ENCODE data around the gene PPP1R13B.

PPP1R13B gene

DNA sequence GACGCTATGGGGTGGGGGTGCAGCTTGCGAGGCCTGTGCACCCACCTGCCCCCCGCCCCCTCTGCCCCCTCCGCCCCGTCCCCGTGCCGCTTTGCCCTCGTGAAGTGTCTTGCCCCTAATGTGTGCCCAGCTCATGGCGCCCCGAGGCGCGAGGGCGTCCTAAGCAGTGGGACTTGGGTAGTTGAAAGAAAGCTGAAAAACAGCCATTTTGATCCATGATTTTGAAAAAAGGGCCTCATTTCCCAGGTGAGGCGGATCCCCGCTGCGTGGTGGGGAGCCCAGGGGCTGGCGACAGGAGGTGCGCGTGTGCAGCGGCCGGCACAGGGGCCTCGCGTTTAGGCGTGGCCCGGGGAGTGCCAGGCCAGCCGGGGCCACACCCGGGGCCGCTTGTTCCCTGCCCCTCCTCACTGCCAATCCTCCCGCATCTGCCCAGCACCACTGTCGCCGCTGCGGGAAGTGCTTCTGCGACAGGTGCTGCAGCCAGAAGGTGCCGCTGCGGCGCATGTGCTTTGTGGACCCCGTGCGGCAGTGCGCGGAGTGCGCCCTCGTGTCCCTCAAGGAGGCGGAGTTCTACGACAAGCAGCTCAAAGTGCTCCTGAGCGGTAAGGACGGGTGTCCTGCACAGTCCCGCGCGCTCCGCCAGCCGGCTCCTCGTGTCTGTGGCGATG is 119.9 kb downstream of the PPP1R13B start:
- no peak for FAIRE-seq

DNA sequence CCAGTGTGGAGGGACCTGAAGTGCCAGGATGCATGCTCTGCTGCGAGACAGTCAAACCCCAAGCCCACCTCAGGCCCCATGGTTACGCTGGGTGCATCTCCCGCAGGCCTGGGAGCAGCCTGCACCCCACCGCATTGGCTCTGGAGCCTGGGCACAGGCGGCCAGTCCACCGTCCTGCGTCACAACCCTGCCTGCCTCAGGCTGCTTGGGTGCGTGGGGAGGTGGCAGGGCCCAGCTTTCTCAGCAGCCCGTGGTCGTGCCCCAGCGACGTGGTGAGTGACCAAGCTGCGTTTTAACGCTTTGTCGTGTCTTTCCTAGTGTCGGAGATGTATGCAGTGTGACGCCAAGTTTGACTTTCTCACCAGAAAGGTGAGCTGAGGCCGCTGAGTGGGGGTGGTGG is 120.9 kb downstream of the PPP1R13B start:
- no peak for FAIRE-seq

DNA sequence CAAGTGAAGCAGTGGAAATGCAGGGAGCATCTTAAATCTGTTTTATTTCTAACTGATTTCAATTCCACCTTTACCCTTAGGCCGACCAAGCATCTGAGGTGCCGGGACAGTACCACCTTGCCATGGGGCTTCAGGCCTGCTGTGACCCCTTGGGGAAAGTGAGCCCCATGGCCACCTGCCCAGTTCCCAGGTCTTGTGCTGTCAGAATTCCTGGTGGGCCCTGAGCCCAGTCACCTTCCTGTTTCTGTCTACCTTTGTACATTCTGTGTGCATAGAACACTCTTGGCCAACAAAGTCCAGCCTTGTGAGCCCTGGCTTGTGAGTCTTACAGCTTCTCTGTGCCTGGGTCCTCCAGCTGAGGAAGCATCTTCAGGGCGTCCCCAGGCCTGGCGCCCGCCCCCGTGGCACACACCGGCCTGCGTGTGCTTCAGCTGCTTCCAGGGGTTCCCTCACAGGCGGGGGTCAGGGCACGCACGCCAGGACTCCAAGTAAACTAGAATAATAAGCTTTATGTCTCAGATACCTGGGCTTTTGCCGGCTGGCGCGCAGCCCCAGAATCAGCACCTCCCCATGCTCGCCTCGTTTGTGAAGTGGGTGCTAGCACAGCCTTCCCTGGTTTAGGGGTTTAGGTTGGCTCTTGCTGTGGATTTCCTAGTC is 121.5 kb downstream of the PPP1R13B start:
- FAIRE-seq: no peak

- FAIRE-seq: no peak
Observed at GRCh38 chr14:103725001-103725682, 122.2 kb downstream of the PPP1R13B start.

DNA sequence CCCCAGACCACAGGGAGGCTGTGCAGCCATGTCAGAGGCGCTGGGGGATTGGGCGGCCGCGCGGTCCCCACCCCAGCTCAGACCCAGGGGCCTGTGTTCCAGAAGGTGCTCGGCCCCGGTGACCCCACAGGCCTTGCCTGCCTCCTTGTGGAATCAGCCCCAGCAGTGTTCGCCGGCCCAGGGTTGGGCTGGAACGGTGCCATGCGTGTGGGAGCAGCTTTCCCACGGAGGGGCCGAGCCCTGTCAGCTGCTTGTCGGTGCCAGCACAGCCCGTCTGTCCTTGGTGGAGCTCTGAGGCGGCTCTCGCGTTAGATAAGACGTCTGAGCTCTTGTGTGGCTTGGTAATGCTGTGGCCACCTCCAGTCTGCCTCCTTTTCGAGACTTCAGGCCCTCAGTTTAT is 123.3 kb downstream of the PPP1R13B start:
- FAIRE-seq: no peak

DNA sequence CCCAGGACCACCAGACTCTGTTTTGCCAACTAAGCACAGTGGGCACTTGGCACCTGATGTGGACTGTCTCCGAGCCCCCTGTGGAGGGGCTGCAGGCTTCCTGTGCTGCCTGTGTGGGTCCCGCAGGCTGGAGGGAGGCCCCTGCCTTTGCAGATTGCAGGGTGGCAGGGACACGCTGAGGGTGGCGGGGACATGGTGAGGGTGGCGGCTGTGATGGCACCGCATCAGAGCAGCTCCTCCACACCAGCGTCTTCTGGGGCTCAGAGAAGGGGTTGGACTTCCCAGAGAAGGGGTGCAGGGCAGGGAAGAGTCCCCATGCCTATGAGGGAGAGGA is 123.7 kb downstream of the PPP1R13B start:
- FAIRE-seq: no peak

DNA sequence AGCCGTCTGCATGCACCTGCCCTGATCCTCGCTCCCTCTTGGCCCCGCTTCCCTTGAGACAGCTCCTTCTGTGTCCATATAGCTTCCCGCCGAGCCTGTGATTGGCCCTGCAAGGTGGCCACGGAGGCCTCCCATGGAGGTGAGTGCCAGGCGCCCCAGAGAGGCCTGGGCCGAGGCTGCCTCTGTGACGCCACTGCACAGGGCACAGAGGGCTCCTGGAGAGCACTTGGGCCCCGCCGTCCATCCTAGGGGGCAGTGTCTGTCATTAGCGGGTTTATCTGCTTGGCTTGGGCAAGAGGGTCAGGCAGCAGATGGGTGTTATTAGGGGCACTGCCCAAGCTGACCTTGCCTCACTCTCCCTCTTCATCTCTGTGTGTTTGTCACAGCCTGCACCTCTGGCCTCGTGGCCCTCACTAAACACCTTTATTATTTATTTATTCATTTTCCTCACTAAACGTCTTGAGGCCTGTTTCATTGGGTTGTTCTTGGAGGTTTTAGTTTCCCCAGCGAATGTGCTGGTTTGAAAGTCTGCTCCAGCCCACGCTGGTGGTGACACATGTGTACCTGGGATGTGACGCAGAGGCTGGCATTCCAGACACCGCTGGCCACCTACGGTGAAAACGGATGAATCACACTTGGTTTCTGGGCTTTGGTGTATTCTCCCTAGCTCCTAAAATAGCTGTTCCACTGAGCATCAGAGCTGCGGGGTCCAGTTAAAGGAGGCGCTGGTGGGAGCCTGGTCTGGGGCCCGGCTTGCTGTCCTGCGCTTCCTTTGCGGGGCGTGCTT is 125.8 kb downstream of the PPP1R13B start:
- no peak for FAIRE-seq

- FAIRE-seq: no peak
Observed at GRCh38 chr14:103719751-103720150, 127.6 kb downstream of the PPP1R13B start.

GRCh38 chr14:103718572-103718971 is 128.8 kb downstream of the PPP1R13B start:
- no peak for FAIRE-seq

- no peak for FAIRE-seq
Observed at GRCh38 chr14:103716899-103717411, 130.4 kb downstream of the PPP1R13B start.

DNA sequence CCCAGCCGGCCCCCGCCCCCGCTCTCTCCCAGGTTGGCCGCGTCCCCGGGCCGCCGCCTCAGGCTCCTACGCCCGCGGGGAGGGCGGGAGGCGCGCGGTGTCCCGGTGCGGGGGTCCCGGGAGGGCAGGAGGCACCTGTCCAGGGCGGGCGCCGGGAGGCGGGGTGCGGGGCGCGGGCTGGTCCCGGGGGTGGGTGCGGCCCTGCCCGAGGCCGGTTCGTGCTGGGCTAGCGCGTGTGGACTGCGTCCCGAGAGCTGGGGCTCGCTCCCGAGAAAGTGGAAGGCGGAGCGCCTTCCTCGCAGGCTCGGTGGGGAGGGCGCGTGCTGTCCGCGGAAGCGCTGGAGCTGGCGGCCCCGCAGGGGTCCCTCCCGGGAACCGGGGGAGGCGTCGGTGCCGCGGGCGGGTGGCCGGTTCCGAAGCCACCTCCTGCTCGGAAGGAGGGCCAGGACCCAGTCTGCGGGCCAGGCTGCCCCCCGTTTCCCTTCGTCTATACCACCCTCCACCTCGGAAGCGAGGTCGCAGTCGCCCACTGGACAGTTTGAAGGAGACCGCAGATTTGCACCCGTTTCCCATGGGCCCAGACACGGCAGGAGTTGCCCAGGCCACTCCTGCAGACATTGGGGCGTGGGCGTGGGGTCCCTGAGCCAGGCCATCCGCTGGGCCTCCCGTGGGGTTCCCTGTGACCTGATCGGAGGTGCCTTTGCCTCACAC is 131.1 kb downstream of the PPP1R13B start:
- no peak for FAIRE-seq

GRCh38 chr14:103715052-103716000 is 132.0 kb downstream of the PPP1R13B start, which contains the start of the genes XRCC3 and ZFYVE21:
Gene XRCC3, minus strand, starts transcription at chr14:103715451. Its CDS starts 4,364 bp downstream, at chr14:103711087.
Gene ZFYVE21, plus strand, starts transcription at chr14:103715810. Its CDS starts 32 bp downstream, at chr14:103715842.
- FAIRE-seq: peak; percentile 94

DNA sequence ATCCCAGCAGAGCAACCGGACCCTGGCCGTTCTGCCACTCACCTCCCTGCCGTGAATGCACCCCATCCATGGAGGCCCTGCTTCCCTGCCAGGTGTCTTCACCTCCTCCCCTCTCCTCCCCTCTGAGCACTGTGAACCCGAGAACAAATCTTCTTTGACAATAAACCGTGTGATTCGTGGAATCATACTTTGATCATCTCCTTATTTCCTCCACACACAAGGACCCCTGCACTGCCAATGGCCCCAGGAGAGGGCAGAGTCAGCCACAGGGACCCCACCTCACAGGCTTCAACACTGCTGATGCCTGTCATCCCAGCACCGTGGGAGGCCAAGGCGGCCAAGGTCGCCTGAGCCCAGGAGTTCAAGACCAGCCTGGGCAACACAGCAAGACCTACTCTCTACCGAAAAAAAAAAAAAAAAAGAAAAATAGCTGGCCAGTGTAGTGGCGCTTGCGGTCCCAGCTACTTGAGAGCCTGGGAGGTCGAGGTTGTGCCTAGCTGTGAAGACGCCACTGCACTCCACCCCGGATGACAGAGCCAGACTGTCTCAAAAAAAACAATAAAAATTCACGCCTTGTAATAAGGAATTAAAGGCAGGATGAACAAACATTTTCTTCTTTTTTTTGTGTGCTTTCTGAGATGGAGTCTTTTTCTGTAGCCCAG is 133.2 kb downstream of the PPP1R13B start:
- no peak for FAIRE-seq

DNA sequence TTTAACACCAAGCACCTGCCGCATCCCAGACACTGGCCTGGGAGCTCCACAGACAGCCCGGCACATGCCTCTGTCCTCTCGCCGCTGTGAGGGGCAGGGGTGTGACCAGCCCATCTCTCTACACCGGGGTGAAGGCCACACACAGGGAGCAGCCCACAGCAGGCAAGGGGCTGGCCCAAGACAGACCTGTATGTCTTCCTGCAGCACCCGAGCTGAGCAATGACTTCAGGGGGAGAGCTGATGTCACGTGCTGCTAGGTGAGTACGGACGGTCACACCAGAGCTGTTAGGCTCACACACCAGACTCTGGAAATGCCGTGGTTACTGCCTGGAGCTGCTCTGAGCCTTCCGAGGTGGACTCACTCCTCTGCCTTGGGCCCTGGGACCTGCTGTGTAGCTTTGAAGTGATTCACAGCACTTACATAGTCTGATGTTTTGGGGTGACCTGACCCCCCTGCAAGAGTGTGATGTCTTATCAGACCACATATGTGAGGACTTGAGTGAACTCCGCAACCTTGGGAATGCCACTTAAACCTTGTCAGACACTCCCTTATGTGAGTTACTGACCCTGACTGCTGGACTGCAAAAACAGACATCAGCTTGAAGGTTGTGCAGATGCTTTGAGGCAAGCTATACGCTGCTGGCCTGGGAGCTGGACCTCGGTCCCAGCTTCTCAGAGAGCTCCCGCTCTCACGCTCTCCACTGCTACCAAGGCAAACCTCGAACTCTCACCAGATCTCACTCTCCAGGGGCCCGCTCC is 133.9 kb downstream of the PPP1R13B start:
- no peak for FAIRE-seq

- FAIRE-seq: no peak
Observed at GRCh38 chr14:103712633-103713247, 134.6 kb downstream of the PPP1R13B start.

GRCh38 chr14:103711516-103712431 is 135.6 kb downstream of the PPP1R13B start:
- FAIRE-seq: no peak

DNA sequence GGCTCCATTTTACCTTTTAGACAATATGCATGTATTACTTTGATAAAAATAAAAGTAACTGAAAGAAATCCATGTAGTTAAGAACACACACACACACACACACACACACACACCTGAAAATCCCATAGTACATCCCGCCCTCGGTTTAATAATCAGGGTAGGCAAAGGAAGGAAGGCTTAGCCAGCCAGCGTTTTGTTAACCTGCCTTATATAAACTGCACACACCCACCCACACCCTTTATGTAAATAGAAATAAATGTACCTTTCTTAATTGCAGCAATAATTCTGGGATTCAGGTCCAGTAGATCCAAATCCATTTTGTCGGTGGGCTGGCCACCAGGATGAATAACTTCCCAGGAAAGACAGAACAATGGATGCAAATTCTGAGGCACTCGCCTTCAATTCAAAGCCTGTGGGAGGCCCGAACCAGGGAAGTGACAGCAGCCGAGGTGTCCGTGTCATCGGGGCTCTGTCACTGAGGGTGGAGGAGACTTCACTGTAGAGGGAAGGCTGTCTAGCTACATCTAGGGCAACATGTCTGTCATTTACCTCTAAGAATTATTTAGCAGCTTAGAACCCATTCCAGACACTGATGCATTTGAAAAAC is 136.5 kb downstream of the PPP1R13B start:
- FAIRE-seq: no peak

DNA sequence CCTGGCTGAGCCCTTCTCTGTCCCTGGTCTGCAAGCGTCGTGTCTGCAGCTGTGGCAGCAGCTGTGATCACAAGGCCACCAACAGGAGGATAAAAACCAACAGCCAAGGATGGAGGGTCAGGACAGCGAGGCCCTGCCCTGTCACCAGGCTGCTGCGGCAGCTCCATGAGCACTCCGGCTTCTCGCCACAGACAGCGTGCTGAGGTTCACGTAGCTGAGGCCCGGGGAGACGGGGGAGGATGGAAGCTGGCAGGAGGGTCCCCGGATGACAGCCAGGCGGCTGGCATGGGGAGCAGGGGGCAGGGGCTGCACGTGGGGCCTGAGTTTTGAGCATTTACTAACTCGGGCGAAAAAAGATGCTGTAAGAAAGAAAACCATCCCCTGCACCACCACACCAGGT is 137.6 kb downstream of the PPP1R13B start:
- FAIRE-seq: no peak
